ENCODE measurements around the gene FOXL3. TPM values are rescaled to one million over a fixed set of nuclear protein-coding genes. Genes with fewer than 3 reads are reported as not detected.
A peak's percentile ranks its signal among the peaks of the same experiment; 100 is the strongest.

The FOXL3 gene
- total RNA-seq, 1 experiment from 2014 or later: not detected

DNA sequence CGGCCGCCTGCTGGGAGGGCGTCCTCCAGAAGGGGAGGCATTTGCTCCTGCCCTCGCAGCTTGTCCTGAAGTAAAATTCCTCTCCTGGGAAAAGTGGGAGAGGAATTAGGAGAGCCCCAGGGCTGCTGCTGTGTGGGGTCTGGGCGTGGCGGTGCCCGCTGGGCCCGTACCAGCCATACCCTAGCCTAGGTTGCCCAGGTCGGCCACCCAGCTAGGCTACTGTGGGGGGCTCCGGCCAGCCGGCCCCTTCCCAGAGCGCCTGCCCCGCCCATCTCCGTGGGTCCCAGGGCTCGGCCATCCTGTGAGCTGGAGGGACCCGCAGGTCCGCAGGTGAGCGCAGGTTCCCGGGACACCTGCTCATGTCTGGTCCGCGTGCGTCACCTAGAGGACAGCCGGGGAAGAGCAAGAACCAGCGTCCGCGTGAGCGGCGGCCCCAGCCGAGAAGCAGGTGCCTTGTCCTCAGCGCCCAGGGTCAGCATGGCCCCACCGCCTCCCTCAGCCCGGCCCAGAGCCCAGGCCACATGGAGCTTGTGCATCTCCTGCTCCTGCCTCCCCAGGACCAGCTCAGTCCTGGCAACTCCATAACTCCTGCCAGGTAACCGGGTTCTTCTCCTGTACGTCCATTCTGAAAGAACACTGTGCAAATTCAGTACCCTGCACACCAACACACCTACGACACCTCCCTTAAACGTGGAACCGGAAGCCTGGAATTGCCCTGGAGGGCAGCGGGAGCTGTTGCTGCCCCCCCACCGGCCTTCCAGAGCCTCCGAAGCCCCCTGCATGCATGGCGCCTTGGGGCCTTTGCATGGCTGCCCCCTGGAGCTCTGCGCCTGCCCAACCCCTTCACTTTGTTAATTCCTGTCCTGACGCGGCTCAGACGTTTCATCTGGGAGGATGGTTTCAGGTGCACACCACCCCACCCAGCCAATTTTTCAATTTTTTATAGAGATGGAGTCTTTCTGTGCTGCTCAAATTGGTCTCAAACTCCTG lies 22.8 kb upstream of the FOXL3 start:
- DNase-seq (ENCODE audit: low read depth): peak; percentile 68

DNA sequence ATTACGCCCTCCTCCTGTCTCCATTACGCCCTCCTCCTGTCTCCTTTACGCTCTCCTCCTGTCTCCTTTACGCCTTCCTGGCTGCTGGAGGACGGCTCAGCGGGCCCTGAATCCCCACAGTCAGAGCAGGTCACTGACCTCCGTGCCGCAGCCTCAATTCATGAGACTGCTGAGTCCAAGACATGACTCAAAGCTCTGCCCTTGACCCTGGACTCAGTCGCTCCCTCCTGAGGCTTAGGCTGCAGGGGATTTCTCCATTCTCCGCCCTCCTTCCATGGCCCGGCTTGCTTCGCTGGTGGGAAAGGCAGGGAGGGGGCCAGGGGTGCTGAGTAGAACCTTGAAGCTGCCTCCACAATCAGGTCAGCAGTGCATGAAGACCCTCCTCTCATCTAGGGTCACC lies 21.0 kb upstream of the FOXL3 start:
- no peak for DNase-seq (ENCODE audit: low read depth)

DNA sequence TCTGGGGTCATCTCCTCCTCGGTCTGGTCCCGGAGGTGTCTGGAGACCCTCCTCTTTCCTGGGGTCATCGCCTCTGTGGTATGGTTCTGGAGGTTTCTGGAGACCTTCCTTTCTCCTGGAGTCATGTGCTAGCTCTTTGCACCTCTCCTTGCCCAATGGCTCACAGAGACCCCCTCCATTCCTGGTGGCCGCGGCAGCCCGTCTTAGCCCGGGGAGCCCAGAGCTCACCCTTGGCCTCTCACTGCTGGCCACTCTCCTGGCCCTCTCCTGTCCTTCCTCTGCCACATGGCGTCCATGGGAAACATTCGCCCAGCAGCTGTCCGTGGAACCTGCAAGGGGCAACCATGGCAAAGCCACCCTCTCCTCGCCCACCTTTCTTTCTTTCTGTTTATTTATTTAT lies 20.2 kb upstream of the FOXL3 start:
- no peak for DNase-seq (ENCODE audit: low read depth)

DNA sequence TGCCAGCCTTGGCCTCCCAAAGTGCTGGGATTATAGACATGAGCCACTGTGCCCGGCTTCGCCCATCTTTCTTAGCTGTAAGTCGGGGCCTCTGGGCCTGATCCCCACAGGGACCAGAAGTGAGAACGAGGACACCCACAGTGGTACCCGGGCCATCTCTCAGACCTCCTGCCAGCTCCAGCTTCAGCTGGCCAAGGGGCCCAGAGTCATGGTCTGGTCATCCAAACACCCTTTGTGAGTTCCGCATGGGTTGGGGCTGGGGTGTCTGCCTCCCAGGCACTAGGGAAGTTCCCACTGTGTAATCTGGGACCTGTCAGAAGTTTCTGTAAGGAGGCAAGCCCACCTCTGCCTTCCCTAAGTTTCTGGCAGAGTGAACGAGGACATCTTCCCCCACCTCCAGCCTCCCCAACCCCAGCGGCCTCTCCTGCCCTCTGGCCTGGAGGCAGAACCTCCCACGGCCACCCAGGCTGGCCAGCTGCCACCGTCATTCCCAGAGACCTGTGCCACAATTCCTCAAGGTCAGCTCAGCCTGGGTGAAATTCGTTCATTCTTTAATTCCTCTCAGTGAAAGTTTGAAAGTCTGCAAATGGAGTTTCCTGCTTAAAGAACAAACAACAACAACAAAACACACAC lies 19.5 kb upstream of the FOXL3 start:
- no peak for DNase-seq (ENCODE audit: low read depth)

DNA sequence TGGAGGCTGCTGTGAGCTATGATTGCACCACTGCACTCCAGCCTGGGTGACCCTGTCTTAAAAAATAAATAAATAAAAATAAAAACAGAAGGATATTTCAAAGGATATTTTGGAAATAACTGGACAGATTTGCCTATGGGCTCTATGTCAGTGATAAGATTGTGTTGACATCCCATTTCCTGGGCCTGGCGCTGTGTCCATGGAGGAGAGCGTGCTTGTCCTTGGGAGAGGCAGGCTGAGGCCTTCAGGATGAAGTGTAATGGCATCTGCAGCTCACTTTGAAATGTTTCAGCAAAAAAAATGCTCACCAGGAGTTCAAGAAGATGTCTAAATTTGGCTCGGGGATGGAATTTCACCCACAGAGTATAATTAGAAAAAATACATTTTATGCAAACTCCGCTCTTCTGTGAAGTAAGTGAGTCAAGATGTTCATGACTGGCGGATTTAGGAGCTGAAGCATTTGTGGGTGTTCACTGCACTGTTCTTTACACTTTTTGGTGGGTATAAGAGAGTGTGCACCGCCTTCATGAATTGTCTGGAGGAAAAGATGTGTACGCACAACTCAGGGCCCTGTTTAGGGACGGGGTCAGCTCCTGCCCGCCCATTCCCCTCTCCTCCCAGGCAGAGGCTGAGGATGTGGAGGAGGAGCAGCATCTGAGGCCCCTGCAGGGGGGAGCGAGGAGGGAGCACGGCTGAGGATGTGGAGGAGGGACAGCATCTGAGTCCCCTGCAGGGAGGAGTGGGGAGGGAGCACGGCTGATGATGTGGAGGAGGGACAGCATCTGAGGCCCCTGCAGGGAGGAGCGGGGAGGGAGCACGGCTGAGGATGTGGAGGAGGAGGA lies 18.5 kb upstream of the FOXL3 start:
- DNase-seq (ENCODE audit: low read depth): no peak

DNA sequence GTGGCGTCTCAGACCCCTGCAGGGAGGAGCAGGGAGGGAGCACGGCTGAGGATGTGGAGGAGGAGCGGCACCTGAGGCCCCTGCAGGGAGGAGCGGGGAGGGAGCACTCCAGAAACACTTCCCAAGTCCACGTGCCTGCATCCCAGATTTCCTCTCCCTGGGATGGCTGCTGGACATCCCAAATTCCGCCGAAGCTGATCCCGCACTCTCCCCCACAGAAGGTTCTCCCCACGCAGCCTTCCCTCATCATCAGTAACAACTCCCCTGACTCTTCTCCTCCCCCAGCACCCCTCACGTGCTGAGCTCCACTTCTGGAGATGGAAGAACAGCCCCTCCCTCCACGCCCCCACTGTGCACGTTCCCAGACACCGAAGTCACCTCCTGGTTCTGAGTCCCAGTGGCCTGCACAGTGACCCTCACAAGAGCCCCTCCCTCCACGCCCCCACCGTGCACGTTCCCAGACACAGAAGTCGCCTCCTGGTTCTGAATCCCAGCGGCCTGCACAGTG lies 17.8 kb upstream of the FOXL3 start:
- DNase-seq (ENCODE audit: low read depth): no peak

DNA sequence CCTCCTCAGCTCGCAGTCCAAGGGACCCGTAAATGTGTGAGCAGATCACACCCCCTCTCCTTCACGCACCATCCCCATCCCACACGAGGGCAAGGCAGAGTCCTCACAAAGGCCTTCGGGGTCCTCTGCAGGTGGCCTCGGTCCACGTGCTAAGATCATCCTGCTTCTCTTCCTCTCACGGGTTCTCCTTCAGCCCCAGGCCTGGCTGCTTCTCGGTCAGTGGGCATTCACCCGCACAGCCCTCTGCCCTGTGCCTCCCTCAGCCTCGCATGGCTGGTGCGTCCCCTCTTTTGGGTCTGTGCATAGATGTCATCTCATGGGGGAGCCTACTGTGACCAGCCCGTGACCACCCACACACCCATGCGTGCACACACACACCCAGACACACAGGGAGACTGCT lies 17.3 kb upstream of the FOXL3 start:
- DNase-seq (ENCODE audit: low read depth): no peak

DNA sequence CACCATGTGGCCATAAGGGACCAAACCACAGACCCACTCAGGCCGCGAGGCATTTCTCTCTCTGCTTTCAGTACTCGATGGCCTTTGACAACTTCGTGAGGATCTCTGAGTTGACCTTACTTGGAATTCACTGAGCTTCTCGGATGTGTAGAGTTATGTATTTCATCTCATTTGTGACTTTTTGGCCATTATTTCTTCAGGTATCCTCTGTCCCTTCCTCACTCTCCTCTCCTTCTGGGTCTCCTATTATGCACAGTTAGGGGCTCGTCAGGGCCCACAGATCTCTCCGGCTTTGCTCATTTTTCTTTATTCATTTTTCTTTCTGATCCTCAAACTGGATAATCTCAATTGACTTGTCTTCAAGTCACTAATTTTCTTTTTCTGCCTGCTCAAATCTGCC lies 16.6 kb upstream of the FOXL3 start:
- DNase-seq (ENCODE audit: low read depth): no peak

DNA sequence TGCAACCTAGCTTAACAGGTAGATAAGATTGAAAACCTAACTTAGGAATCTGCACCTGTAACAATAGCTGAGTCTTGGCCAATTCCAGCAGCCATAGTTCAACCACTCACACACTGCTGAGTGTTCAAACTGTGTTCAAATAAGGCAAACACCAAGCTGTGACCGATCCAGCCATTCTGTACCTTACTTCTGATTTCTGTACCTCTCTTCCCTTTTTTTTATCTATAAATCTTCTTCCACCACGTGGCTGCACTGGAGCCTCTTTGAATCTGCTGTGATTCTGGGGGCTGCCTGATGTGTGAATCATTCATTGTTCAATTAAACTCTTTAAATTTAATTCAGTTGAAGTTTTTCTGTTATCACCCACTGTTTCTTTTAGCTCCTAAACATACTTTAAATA lies 15.7 kb upstream of the FOXL3 start:
- DNase-seq (ENCODE audit: low read depth): no peak

DNA sequence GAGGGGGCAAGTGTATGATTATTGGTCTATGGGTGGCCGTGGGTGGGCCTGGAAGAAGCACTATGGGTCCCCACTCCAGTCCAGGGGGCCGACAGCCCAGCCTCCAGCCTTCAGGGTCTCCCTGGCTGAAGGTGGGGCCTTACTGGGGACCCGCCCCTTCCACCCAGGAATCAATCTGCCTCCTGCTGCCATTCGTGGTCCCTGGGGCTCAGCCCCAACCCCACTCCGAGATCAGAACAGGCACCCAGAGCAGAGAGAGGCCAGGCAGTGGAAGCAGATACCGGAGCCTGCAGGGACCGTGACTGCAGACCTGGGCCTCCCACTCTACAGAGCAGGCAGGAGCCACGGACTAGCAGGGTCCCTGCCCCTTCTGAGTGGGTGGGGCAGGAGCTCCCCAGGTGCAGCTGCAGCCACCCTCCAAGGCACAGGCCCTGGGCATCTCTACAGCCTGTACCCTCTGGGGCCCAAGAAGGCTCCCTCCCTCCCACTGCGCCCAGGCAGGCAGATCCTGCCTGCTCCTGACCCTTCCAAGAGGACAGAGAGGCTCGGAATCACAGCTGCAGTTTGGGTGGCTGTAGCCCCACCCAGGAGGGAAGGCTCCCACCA lies 13.6 kb upstream of the FOXL3 start:
- DNase-seq (ENCODE audit: low read depth): no peak

DNA sequence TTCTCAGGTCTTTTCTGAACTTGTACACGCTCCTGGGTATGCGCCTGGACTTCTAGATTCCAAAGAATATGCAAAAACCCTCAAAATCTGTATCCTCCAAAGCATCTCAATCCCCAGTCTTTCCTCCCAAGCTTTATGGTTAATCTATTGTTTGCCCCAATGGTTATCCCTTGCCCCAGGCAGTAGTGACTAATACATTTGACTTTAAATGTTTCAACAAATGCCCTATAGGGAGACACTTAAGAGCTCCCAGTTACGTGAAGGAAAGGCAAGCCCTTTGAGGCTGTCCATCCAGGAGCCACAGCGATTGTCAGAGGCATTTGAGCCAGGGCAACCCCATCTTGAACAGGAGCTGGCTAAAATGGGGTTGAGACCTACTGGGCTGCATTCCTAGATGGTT lies 12.7 kb upstream of the FOXL3 start:
- DNase-seq (ENCODE audit: low read depth): no peak

DNA sequence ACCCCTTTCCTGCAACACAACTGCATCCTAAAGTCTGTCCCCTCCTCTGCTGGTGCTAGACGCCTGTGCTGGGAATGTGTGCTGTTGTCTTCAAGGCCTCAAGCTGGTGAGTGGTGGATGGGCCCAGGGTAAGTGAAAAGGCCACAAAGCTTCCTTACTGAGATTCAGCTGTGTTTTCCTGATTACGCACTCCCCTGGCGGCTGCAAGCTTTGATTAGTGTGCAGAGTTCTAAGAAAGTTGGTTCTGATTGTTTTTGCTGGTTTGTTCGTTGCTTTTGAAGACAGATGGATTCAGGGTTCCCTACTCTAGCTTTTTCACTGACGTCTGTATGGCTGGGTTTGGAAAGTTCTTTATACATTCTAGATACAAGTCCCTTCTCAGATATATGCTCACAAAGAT lies 11.9 kb upstream of the FOXL3 start:
- DNase-seq (ENCODE audit: low read depth): no peak

DNA sequence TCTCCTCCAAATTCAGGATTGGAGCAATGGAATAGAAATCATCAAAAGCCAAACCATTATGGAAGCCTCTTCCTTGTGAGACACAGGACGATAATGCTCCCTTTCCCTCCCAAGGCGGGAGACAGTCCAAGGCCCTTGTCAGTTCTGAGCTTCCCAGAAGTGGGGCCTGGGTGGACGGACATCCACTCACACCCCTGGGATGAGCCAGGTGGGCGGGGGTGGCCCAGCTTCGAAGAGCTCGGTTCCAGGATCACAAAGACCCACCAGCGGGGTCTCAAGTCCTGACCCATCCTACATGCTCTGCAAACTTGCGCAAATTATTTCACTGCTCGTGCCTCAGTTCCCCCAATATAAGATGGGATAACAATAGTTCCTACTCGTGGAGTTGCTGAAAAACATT lies 10.1 kb upstream of the FOXL3 start:
- no peak for DNase-seq (ENCODE audit: low read depth)

DNA sequence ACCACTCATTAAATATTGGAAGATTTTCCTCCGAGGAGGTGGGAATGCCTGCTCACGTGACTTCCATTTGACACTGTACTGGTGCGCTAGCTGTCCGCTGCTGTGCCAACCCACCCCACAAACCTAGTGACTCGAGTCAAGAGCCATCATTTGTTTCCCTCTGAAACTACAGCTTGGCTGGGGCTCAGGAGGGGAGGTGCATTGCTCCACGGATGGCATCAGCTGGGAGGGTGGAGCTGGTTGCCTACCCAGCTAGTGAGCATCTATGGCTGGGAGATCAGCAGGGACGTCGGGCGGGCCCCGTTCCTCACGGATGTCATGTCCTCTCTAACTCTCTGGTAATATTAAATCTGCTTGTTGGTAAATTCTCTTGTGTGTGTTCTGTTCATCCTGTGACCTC lies 9.5 kb upstream of the FOXL3 start:
- no peak for DNase-seq (ENCODE audit: low read depth)

DNA sequence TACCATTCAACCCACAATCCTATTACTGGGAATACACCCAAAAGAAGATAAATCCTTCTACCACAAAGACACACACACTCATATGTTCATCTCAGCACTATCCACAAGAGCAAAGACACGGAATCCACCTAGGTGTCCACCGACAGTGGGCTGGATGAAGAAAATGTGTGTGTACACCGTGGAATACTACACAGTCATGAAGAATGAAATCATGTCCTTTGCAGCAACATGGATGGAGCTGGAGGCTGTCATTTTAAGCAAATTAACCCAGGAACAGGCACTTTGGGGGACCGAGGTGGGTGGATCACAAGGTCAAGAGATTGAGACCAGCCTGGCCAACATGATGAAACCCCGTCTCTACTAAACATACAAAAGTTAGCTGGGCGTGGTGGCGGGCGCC lies 8.3 kb upstream of the FOXL3 start:
- no peak for DNase-seq (ENCODE audit: low read depth)

DNA sequence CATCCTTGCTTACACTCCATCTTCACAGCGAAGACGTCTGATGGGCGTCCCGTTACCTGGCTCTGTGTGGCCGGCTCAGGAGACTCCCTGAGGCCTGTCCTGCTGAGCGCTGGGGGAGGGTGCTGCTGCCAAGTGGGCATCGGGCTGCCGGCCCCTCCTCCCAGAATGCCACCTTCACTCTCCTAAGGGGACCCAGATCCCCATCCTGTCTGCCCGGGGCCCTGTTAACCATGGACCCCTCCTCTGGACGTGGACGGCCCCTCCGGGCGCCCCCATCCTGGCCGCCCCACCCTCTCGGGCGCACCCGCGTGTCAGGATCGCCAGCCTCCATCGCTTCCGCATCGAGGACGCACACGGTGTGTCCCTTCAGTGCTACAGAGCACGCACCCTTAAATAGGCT lies 7.3 kb upstream of the FOXL3 start:
- no peak for DNase-seq (ENCODE audit: low read depth)

DNA sequence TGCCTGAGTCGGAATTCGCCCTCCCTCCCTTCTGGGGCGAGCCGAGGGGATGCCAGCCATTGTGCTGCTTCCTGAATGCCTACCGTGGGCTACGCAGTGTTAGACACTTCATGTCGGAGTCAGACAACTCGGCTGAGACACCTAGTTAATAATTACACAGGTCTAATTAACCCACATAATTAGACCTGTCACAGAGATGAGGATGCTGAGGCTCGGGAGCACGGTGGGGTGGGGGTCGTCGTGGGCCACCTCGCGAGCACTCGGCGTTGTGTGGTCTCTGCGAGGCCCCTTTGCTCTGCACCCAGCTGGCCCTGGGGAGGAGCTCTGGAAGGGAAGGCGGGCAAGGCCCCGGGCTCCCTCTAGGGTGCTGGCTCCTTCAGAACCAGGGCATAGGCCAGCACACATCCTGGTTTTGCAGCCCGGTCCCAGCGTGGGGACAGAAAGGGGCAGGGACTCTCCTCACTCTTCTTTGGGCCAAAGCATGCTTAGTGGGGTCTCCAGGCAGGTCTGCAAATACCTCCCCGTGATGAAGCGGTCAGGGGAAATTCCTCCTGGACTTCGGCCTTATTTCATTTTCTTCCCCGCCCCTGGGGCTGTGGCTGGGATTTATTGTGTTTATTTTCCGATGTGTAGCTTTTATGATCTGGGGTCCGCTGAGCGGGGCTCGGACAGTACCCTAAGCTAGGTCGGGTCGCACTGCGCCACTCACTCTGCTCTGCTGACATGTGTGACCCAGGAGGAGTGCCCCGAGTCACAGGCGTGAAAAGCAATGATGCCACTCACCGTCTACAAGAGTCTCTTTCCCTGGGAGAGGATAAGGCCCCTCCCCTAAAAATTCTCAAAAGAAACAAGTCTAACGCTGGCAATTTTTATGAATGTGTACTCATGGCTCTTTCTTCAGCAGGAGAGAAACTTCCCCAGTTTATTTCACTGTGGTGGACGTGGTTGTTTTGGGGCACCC lies 4.9 kb upstream of the FOXL3 start:
- DNase-seq (ENCODE audit: low read depth): no peak

DNA sequence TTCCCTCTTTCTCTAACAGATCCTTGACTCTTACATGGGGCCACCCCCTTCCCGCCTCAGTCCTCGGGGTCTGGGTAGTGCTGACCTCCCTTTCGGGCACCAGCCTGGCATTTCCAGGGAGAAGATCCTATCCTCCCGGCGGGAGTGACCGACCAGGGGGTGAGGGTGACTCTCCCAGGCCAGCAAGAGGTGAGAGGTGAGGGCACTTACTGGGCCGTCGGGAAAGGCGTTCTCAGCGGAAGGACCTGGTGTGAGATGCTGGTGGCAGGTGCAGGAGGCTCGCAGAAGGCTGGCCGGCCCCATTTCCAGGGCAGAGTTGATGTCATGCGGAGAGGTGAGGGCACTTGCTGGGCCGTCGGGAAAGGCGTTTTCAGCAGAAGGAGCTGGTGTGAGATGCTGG lies 4.2 kb upstream of the FOXL3 start:
- DNase-seq (ENCODE audit: low read depth): no peak

DNA sequence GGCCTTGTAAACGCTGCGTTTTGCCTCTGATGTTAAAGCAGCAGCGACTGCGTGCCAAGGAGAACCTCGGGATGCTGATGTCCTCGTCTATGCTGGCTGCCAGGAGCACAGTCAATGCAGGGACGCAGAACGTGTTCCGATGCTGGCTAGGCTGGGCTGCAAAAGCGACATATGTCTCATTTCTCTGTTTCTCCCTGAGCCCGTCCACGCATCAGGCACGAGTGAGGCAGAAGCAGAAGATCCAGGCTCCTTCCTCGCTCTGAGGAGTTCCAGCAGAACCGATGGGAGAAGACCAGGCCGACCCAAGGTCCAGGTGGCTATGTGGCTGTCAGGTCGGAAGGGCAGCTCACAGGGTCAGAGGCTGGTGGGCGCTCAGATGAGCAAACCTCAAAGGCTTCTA lies 3.7 kb upstream of the FOXL3 start:
- DNase-seq (ENCODE audit: low read depth): no peak

DNA sequence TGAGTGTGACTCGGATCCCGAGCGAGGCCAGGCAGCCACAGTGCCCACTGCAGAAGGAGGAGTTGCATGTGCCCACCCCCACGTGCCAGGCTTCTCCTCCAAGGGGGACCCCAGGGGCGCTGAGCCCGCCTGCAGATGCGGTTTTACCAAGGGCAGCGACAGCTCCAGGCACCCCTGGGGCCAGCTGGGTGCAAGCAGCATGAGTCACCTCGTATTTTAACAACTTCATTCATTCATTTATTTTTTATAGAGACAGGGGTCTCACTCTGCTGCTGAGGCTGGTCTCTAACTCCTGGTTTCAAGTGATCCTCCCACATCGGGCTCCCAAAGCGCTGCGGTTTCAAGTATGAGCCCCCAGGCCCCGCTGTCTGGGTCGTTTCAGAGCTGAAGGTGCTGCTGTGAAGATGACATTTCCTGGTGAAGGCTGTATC lies 1.3 kb upstream of the FOXL3 start:
- no peak for DNase-seq (ENCODE audit: low read depth)
